Keratinocyte (primary cell): ENCODE measurements around the gene SPAG16. TPM values are rescaled to one million over a fixed set of nuclear protein-coding genes. Genes with fewer than 3 reads are reported as not detected.

Experiments
- DNase-seq: peaks from one replicate; pipeline ENCODE4 v3.0.0-alpha.2; 2011; ENCODE audit warnings: low read depth, missing footprints, low spot score
- FAIRE-seq: peaks from 2 replicates; lab custom pipeline; 2011; peaks lifted over from hg19 to GRCh38; lab: Jason Lieb, UNC
- H2AFZ ChIP-seq: 2 replicates; pipeline ENCODE4 v1.6.0; 2012; ENCODE audit warnings: low read length, control low read depth, inconsistent platforms; ENCODE audit not compliant: control insufficient read depth
- H3K27ac ChIP-seq: 2 replicates; pipeline ENCODE4 v1.5.1; 2011; ENCODE audit warnings: low read length; ENCODE audit not compliant: control insufficient read depth, insufficient read depth
- H3K27me3 ChIP-seq: 3 replicates; pipeline ENCODE4 v1.6.0; 2011; ENCODE audit warnings: low read length; ENCODE audit not compliant: control insufficient read depth, insufficient read depth; ENCODE audit errors: extremely low read depth
- H3K36me3 ChIP-seq, 2 experiments: 2 replicates in 1 of 2; 3 replicates in 1 of 2; pipeline ENCODE4 v1.5.1; 2011; ENCODE audit warnings: low read length in 2 of 2, mild to moderate bottlenecking in 1 of 2; ENCODE audit not compliant: control insufficient read depth in 2 of 2, insufficient read depth in 2 of 2; ENCODE audit errors: extremely low read depth in 1 of 2
- H3K4me1 ChIP-seq: 3 replicates; pipeline ENCODE4 v1.5.1; 2011; ENCODE audit warnings: low read length; ENCODE audit not compliant: control insufficient read depth, insufficient read depth; ENCODE audit errors: extremely low read depth
- H3K4me2 ChIP-seq: 3 replicates; pipeline ENCODE4 v1.6.0; 2011; ENCODE audit warnings: low read depth, low read length; ENCODE audit not compliant: control insufficient read depth, insufficient read depth; ENCODE audit errors: extremely low read depth
- H3K4me3 ChIP-seq, 3 experiments: fragments of 200-600 bp in 1 of 3; sonication (generic) in 1 of 3; 2 replicates in 2 of 3; 3 replicates in 1 of 3; pipeline ENCODE4 v1.5.1; 2011 to 2016; ENCODE audit warnings: low read length in 3 of 3, mild to moderate bottlenecking in 3 of 3, control low read depth in 2 of 3, inconsistent platforms in 1 of 3, low read depth in 1 of 3, mixed read lengths in 1 of 3, mixed run types in 1 of 3, moderate library complexity in 1 of 3; ENCODE audit not compliant: control insufficient read depth in 2 of 3, insufficient read depth in 2 of 3; ENCODE audit errors: extremely low read depth in 1 of 3
- H3K79me2 ChIP-seq: 2 replicates; pipeline ENCODE4 v1.6.0; 2012; ENCODE audit warnings: low read length; ENCODE audit not compliant: control insufficient read depth, insufficient read depth
- H3K9ac ChIP-seq: 3 replicates; pipeline ENCODE4 v1.6.0; 2011; ENCODE audit warnings: low read length; ENCODE audit not compliant: control insufficient read depth, insufficient read depth; ENCODE audit errors: extremely low read depth
- H3K9me1 ChIP-seq: 3 replicates; pipeline ENCODE4 v1.6.0; 2011; ENCODE audit warnings: low read length; ENCODE audit not compliant: control insufficient read depth, insufficient read depth; ENCODE audit errors: extremely low read depth
- H3K9me3 ChIP-seq: 2 replicates; pipeline ENCODE4 v1.5.1; 2012; ENCODE audit warnings: low read depth, low read length; ENCODE audit not compliant: control insufficient read depth
- H4K20me1 ChIP-seq: 3 replicates; pipeline ENCODE4 v1.6.0; 2011; ENCODE audit warnings: low read length; ENCODE audit not compliant: control insufficient read depth, insufficient read depth; ENCODE audit errors: extremely low read depth
- EZH2 ChIP-seq: IDR thresholded peaks from one replicate; pipeline ENCODE4 v1.6.1; 2012; ENCODE audit warnings: inconsistent platforms, mild to moderate bottlenecking, low read length, moderate library complexity
- dilution Hi-C: fragments of 300-500 bp; cut with MboI; formaldehyde crosslinking; loops from one replicate; pipeline ENCODE4 v1.7.0; 2020; ENCODE audit warnings: low sequenced_read_pairs; ENCODE audit not compliant: extremely low pct_ligation_motif_present
- polyA plus RNA-seq, 5 experiments: library from polyadenylated mRNA; depleted of rRNA in 3 of 5; stranded (reverse) in 3 of 5; stranded (forward) in 1 of 5; unstranded in 1 of 5; fragments of >200 nt; gene quantifications; 1 replicate in 1 of 5; 2 replicates in 3 of 5; 3 replicates in 1 of 5; pipeline versions ENCODE4 v1.2.1 to v1.2.3, GENCODE V29; 2011 to 2012; ENCODE audit warnings: missing spikeins in 2 of 5, low read depth in 1 of 5, low replicate concordance in 1 of 5
- TF ChIP-seq, protein P1 (sequence below), 3 experiments: IDR thresholded peaks in 1 of 3; conservative IDR thresholded peaks in 1 of 3; optimal IDR thresholded peaks in 1 of 3; 2 replicates in 2 of 3; 3 replicates in 1 of 3; pipeline versions ENCODE3 to v1.5.1; 2011; ENCODE audit warnings: low read length in 3 of 3, mild to moderate bottlenecking in 3 of 3, moderate library complexity in 2 of 3, control low read depth in 1 of 3, inconsistent platforms in 1 of 3; ENCODE audit not compliant: insufficient read depth in 2 of 3; ENCODE audit errors: extremely low read depth in 1 of 3

The SPAG16 gene
- polyA plus RNA-seq, 1 donor (not counting 4 experiments of a cell fraction or from before 2014, with no cell fraction given) = 19.6 TPM

DNA sequence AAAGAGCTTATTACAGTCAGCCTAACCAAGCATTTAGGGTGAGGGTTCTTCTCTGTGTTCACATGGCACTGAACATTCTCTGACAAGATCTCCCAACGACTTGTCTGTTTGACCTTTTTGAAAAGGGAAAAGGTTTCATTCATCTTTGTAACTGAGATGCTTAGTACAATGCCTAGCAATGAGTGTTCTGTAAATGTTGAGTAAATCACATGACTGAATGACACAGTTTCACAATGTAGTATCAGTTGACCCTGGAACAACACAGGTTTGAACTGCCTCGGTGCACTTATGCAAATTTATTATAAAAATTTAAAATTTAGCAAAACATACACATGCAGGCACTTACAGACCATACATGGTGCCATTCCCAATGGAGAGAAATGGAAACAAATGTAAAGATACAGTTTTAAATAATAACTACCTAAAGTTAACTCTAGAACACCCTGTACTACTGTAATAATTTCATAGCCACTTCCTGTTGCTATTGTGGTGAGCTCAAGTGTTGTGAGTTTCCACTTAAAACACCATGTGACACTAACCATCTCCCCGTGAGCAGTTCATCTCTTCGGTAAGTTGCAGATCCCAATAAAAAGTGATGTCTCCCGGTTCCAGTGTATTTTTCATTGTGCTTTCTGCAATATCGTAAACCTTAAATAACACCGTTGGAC lies 1092.5 kb downstream of the SPAG16 start:
- no peak overlapping the region for H3K4me3 ChIP-seq
- dilution Hi-C loops = no loop called here
- TF ChIP-seq, protein P1, sequence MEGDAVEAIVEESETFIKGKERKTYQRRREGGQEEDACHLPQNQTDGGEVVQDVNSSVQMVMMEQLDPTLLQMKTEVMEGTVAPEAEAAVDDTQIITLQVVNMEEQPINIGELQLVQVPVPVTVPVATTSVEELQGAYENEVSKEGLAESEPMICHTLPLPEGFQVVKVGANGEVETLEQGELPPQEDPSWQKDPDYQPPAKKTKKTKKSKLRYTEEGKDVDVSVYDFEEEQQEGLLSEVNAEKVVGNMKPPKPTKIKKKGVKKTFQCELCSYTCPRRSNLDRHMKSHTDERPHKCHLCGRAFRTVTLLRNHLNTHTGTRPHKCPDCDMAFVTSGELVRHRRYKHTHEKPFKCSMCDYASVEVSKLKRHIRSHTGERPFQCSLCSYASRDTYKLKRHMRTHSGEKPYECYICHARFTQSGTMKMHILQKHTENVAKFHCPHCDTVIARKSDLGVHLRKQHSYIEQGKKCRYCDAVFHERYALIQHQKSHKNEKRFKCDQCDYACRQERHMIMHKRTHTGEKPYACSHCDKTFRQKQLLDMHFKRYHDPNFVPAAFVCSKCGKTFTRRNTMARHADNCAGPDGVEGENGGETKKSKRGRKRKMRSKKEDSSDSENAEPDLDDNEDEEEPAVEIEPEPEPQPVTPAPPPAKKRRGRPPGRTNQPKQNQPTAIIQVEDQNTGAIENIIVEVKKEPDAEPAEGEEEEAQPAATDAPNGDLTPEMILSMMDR (optimal IDR thresholded peaks at IDR 0.05 in 1 of 3, IDR thresholded peaks at IDR 0.05 in 1 of 3, conservative IDR thresholded peaks at IDR 0.05 in 1 of 3; ENCODE audit: extremely low read depth in 1 of 3, insufficient read depth in 2 of 3, low read length in 3 of 3) = no peak
- TF ChIP-seq EZH2 = no peak
- no peak overlapping the region for H3K9ac ChIP-seq
- H3K9me3 ChIP-seq = no peaks in the 10 kb centered on the region
- H3K79me2 ChIP-seq = no peaks in the 10 kb centered on the region
- H3K4me2 ChIP-seq = no peak overlapping the region
- no peaks in the 10 kb centered on the region for H3K36me3 ChIP-seq
- H3K4me1 ChIP-seq = peaks cover 9% of the 10 kb centered on the region
- no peaks in the 10 kb centered on the region for H3K27me3 ChIP-seq
- H3K27ac ChIP-seq = no peak overlapping the region
- H4K20me1 ChIP-seq = no peaks in the 10 kb centered on the region
- FAIRE-seq = no peak
- H2AFZ ChIP-seq = no peak overlapping the region
- no peaks in the 10 kb centered on the region for H3K9me1 ChIP-seq
- DNase-seq = no peak

DNA sequence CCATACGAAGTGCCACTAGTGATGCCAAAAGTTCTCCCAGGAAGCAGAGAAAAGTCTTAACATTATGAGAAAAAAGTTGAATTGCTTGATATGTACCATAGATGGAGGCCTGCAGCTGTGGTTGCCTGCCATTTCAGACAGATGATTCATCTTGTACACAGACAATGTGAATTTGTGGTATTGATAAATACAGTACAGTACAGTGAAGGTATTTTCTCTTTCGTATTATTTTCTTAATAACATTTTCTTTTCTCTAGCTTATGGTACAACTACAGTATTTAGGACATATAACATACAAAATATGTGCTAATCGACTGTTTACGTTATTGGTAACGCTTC lies 1093.0 kb downstream of the SPAG16 start:
- Histone ChIP-seq H2AFZ (no peak overlapping the region), H3K79me2 (no peaks in the 10 kb centered on the region), H3K27me3 (no peaks in the 10 kb centered on the region), H3K27ac (no peak overlapping the region), H3K36me3 (no peaks in the 10 kb centered on the region), H3K9me1 (no peaks in the 10 kb centered on the region), H3K4me1 (peaks cover 9% of the 10 kb centered on the region), H4K20me1 (no peaks in the 10 kb centered on the region), H3K4me2 (no peak overlapping the region), H3K9me3 (no peaks in the 10 kb centered on the region), H3K9ac (no peak overlapping the region), H3K4me3 (no peak overlapping the region)
- TF ChIP-seq, protein P1 (optimal IDR thresholded peaks at IDR 0.05 in 1 of 3, IDR thresholded peaks at IDR 0.05 in 1 of 3, conservative IDR thresholded peaks at IDR 0.05 in 1 of 3; ENCODE audit: extremely low read depth in 1 of 3, insufficient read depth in 2 of 3, low read length in 3 of 3) = no peak
- TF ChIP-seq EZH2 = no peak
- FAIRE-seq (no peak), DNase-seq (no peak)
- dilution Hi-C loops = no loop called here
